ENCODE results near the gene PIP4K2A.
"Not testable (repeated sequence)": the region's sequence is repeated elsewhere in the genome, so short reads cannot be mapped to it uniquely, and the experiment has no call there.

- not testable (repeated sequence) for TF ChIP-seq ZNF274 (IDR thresholded peaks at IDR 0.05; ENCODE audit: low read depth, low read length); SUZ12 (IDR thresholded peaks at IDR 0.05; ENCODE audit: extremely low read depth, insufficient read depth, insufficient read length); YY1 (IDR thresholded peaks at IDR 0.05; ENCODE audit: insufficient read depth, insufficient read length)
Measured at GRCh38 chr10:22513483-22514413, 200.6 kb downstream of the PIP4K2A start.
